Myocyte (in vitro differentiated cells): ENCODE data around the gene INCA1. TPM values are rescaled to one million over a fixed set of nuclear protein-coding genes. Genes with fewer than 3 reads are reported as not detected.

Experiments
- DNase-seq: peaks from one replicate; pipeline ENCODE4 v3.0.0-alpha.2; 2012; ENCODE audit warnings: low read depth
- total RNA-seq: library from RNA; depleted of rRNA; stranded (reverse); fragments of >200 nt; gene quantifications from 2 replicates; pipeline ENCODE4 v1.2.3, GENCODE V29; 2014

Gene INCA1
- total RNA-seq, 1 donor from 2014 or later, result 0.62 TPM

- DNase-seq, result no peak
Observed at GRCh38 chr17:4972322-4972721, 25.0 kb downstream of the INCA1 start.

- no peak for DNase-seq
Observed at GRCh38 chr17:4971826-4972225, 25.5 kb downstream of the INCA1 start.

- DNase-seq, result no peak
Observed at GRCh38 chr17:4970273-4970672, 27.0 kb downstream of the INCA1 start.

- peak; percentile 36 for DNase-seq
Observed at GRCh38 chr17:4969551-4970173, 27.7 kb downstream of the INCA1 start.

- DNase-seq, result peak; percentile 86
Observed at GRCh38 chr17:4969047-4969550, 28.2 kb downstream of the INCA1 start.

GRCh38 chr17:4968486-4969046, 28.8 kb downstream of the INCA1 start:
- peak; percentile 44 for DNase-seq

- DNase-seq, result peak; percentile 96
Observed at GRCh38 chr17:4967539-4968485, 29.5 kb downstream of the INCA1 start, which contains the start of gene SPAG7. Gene SPAG7, minus strand, starts transcription at chr17:4967817. Its CDS starts 13 bp downstream, at chr17:4967804.

GRCh38 chr17:4966844-4967538, 30.3 kb downstream of the INCA1 start:
- DNase-seq, result peak; percentile 100

- no peak for DNase-seq
Observed at GRCh38 chr17:4965311-4965986, 31.9 kb downstream of the INCA1 start.

GRCh38 chr17:4960279-4960922, 36.9 kb downstream of the INCA1 start:
- DNase-seq, result no peak

GRCh38 chr17:4959261-4959965, 37.9 kb downstream of the INCA1 start:
- peak; percentile 78 for DNase-seq

- DNase-seq, result peak; percentile 28
Observed at GRCh38 chr17:4958102-4958501, 39.2 kb downstream of the INCA1 start.

- no peak for DNase-seq
Observed at GRCh38 chr17:4956493-4957061, 40.7 kb downstream of the INCA1 start.

- no peak for DNase-seq
Observed at GRCh38 chr17:4955091-4955490, 42.2 kb downstream of the INCA1 start.

GRCh38 chr17:4953451-4953961, 43.8 kb downstream of the INCA1 start:
- DNase-seq, result peak; percentile 97

- DNase-seq, result peak; percentile 85
Observed at GRCh38 chr17:4951486-4951885, 45.8 kb downstream of the INCA1 start.

- peak; percentile 65 for DNase-seq
Observed at GRCh38 chr17:4950746-4951204, 46.5 kb downstream of the INCA1 start, which contains the start of gene ENO3. Gene ENO3, plus strand, starts transcription at chr17:4951119. Its CDS starts 711 bp downstream, at chr17:4951830.

GRCh38 chr17:4950075-4950745, 47.1 kb downstream of the INCA1 start:
- DNase-seq, result peak; percentile 44
